GM12874 (cell line): ENCODE results near the gene MBD3L4.

Experiments used
- CTCF ChIP-seq: IDR thresholded peaks from 2 replicates; pipeline ENCODE4 v1.5.1; 2011; ENCODE audit warnings: low read depth, mild to moderate bottlenecking, control low read depth, low read length, moderate library complexity; ENCODE audit not compliant: insufficient read depth

The MBD3L4 gene

GRCh38 chr19:6996810-6997209, 43.2 kb downstream of the MBD3L4 start:
- TF ChIP-seq CTCF = no peak

- TF ChIP-seq CTCF = no peak
Measured at GRCh38 chr19:6995054-6995453, 44.9 kb downstream of the MBD3L4 start.

GRCh38 chr19:6988257-6988656, 51.7 kb downstream of the MBD3L4 start:
- no peak for TF ChIP-seq CTCF

GRCh38 chr19:6987850-6988249, 52.1 kb downstream of the MBD3L4 start:
- TF ChIP-seq CTCF = no peak
